ENCODE results near the gene AKR1D1. TPM values are rescaled to one million over a fixed set of nuclear protein-coding genes. Genes with fewer than 3 reads are reported as not detected.
"Not testable (repeated sequence)": the region's sequence is repeated elsewhere in the genome, so short reads cannot be mapped to it uniquely, and the experiment has no call there.

AKR1D1 gene
- polyA plus RNA-seq, 1 donor from 2014 or later, result not detected

DNA sequence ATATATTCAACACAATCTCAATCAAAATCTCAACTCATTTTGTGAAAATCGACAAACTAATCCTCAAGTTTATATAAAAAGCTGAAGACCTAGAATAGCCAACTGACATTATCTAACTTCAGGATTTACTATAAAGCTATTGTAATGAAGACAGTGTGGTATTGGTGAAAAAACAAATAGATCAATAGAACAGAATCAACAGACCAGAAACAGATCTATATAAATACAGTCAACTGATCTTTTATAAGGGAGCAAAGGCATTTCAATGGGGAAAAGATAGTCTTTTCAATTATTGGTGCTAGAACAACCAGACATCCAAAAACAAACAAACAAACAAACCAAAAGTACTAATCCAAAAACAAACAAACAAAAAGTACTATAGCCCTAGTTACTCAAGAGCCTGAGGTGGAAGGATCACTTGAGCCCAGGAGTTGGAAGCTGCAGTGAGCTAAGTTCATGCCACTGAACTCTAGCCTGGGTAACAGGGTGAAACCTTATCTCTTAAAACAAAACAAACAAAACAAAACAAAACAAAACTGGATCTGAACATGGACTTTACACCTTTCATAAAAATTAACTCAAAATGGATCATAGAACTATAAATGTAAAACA lies 26.6 kb upstream of the AKR1D1 start:
- no peaks in the 10 kb centered on the region for H3K79me2 ChIP-seq (replicated peaks; ENCODE audit: insufficient read depth, low read length)
- no peaks in the 10 kb centered on the region for H3F3A ChIP-seq (ENCODE audit: insufficient read depth, low read length, poor library complexity, severe bottlenecking)
- no peaks in the 10 kb centered on the region for H4K20me1 ChIP-seq (ENCODE audit: insufficient read depth)
- H3K4me2 ChIP-seq (ENCODE audit: low read length), result no peak overlapping the region
- no peak overlapping the region for H3K9ac ChIP-seq (ENCODE audit: low read length)
- H3K9me3 ChIP-seq (ENCODE audit: low read length), result no peaks in the 10 kb centered on the region
- H3K27ac ChIP-seq (ENCODE audit: low read length), result no peak overlapping the region
- H3K9me2 ChIP-seq (ENCODE audit: insufficient read depth, low read length), result no peaks in the 10 kb centered on the region
- no peaks in the 10 kb centered on the region for H3K36me3 ChIP-seq (ENCODE audit: insufficient read depth, low read length)
- TF ChIP-seq EP300 (conservative IDR thresholded peaks at IDR 0.05; ENCODE audit: poor library complexity, severe bottlenecking) (no peak), SMC3 (conservative IDR thresholded peaks at IDR 0.05; ENCODE audit: poor library complexity) (no peak), EZH2 (IDR thresholded peaks at IDR 0.05; ENCODE audit: borderline replicate concordance, insufficient read depth, low read length, poor library complexity, severe bottlenecking) (no peak), RAD21 (conservative IDR thresholded peaks at IDR 0.05) (no peak), MXI1 (conservative IDR thresholded peaks at IDR 0.05; ENCODE audit: poor library complexity, severe bottlenecking) (no peak), CTCF (IDR thresholded peaks at IDR 0.05; ENCODE audit: poor library complexity, severe bottlenecking) (no peak), TAF1 (IDR thresholded peaks at IDR 0.05; ENCODE audit: low read depth) (no peak), POLR2AphosphoS5 (IDR thresholded peaks at IDR 0.05) (no peak), REST (IDR thresholded peaks at IDR 0.05; ENCODE audit: borderline replicate concordance) (no peak)
- H2AFZ ChIP-seq (ENCODE audit: low read depth, low read length), result no peak overlapping the region
- no peak overlapping the region for H3K4me3 ChIP-seq (ENCODE audit: low read length)
- no peaks in the 10 kb centered on the region for H3K27me3 ChIP-seq (ENCODE audit: insufficient read depth, low read depth, low read length)

- H3K4me3 ChIP-seq (ENCODE audit: low read length); H3K36me3 ChIP-seq (ENCODE audit: insufficient read depth, low read length); H3K9me3 ChIP-seq (ENCODE audit: low read length); H3K9ac ChIP-seq (ENCODE audit: low read length); H3F3A ChIP-seq (ENCODE audit: insufficient read depth, low read length, poor library complexity, severe bottlenecking); H3K9me2 ChIP-seq (ENCODE audit: insufficient read depth, low read length); H3K27ac ChIP-seq (ENCODE audit: low read length); H3K4me2 ChIP-seq (ENCODE audit: low read length); H2AFZ ChIP-seq (ENCODE audit: low read depth, low read length); H4K20me1 ChIP-seq (ENCODE audit: insufficient read depth); H3K27me3 ChIP-seq (ENCODE audit: insufficient read depth, low read depth, low read length); H3K79me2 ChIP-seq (replicated peaks; ENCODE audit: insufficient read depth, low read length): not testable (repeated sequence)
Observed at GRCh38 chr7:138051712-138052247, 24.5 kb upstream of the AKR1D1 start.
